HCT116 (cell line): Measurements from ENCODE around the gene FAM171A2.

Source experiments
- CBX3 ChIP-seq: IDR thresholded peaks from 2 replicates; pipeline ENCODE4 v1.6.1; 2012; ENCODE audit warnings: low read depth
- JUND ChIP-seq: IDR thresholded peaks from 2 replicates; pipeline ENCODE4 v1.6.1; 2012
- SRF ChIP-seq: IDR thresholded peaks from 2 replicates; pipeline ENCODE4 v1.6.1; 2012; ENCODE audit warnings: low read depth
- YY1 ChIP-seq: IDR thresholded peaks from 2 replicates; pipeline ENCODE4 v1.6.1; 2011; ENCODE audit warnings: low read length, low read depth, moderate library complexity, mild to moderate bottlenecking; ENCODE audit not compliant: insufficient replicate concordance; ENCODE audit errors: extremely low read depth
- TF ChIP-seq, protein P1 (sequence below), 3 experiments: fragments of 200-600 bp in 1 of 3; sonication (generic) in 1 of 3; IDR thresholded peaks in 2 of 3; conservative IDR thresholded peaks in 1 of 3; 2 replicates each; pipeline ENCODE4 v1.5.1; 2012 to 2017; ENCODE audit warnings: low read depth in 2 of 3, low read length in 2 of 3, antibody characterized with exemption in 1 of 3, borderline replicate concordance in 1 of 3, control low read depth in 1 of 3, mild to moderate bottlenecking in 1 of 3, mixed read lengths in 1 of 3, mixed run types in 1 of 3, moderate library complexity in 1 of 3; ENCODE audit not compliant: insufficient read depth in 1 of 3
- TF ChIP-seq, protein P2 (sequence below): IDR thresholded peaks from 2 replicates; pipeline ENCODE4 v1.6.1; 2012; ENCODE audit warnings: low read depth
- TF ChIP-seq, protein P3 (sequence below): IDR thresholded peaks from 2 replicates; pipeline ENCODE4 v1.6.1; 2011; ENCODE audit warnings: mild to moderate bottlenecking, low read length, moderate library complexity; ENCODE audit not compliant: insufficient replicate concordance; ENCODE audit errors: extremely low read depth

DNA sequence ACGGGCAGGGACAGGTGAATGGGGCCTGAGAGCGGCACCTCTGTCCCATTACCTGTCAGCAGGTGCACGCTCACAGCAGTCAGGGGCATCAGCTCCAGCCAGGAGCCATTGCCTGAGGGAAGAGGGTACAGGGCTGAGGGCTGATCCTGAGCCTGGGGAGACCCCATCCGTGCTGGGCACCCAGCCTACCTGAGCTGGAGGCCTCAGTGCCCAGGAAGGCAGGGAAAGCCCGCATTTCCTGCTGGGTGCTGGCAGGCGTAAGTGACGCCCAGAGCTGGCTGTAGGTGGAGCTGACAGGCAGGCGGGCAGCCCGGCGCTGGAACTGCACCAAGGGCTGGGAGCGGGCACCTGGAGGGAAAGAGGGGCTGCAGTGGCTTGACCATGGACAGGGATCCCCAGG is 7.4 kb downstream of the FAM171A2 start:
- TF ChIP-seq YY1 = no peak
- no peak for TF ChIP-seq CBX3
- TF ChIP-seq, protein P1, sequence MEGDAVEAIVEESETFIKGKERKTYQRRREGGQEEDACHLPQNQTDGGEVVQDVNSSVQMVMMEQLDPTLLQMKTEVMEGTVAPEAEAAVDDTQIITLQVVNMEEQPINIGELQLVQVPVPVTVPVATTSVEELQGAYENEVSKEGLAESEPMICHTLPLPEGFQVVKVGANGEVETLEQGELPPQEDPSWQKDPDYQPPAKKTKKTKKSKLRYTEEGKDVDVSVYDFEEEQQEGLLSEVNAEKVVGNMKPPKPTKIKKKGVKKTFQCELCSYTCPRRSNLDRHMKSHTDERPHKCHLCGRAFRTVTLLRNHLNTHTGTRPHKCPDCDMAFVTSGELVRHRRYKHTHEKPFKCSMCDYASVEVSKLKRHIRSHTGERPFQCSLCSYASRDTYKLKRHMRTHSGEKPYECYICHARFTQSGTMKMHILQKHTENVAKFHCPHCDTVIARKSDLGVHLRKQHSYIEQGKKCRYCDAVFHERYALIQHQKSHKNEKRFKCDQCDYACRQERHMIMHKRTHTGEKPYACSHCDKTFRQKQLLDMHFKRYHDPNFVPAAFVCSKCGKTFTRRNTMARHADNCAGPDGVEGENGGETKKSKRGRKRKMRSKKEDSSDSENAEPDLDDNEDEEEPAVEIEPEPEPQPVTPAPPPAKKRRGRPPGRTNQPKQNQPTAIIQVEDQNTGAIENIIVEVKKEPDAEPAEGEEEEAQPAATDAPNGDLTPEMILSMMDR (IDR thresholded peaks at IDR 0.05 in 2 of 3, conservative IDR thresholded peaks at IDR 0.05 in 1 of 3; ENCODE audit: borderline replicate concordance in 1 of 3, insufficient read depth in 1 of 3, low read depth in 2 of 3, low read length in 2 of 3) = no peak
- no peak for TF ChIP-seq JUND
- TF ChIP-seq, protein P2, sequence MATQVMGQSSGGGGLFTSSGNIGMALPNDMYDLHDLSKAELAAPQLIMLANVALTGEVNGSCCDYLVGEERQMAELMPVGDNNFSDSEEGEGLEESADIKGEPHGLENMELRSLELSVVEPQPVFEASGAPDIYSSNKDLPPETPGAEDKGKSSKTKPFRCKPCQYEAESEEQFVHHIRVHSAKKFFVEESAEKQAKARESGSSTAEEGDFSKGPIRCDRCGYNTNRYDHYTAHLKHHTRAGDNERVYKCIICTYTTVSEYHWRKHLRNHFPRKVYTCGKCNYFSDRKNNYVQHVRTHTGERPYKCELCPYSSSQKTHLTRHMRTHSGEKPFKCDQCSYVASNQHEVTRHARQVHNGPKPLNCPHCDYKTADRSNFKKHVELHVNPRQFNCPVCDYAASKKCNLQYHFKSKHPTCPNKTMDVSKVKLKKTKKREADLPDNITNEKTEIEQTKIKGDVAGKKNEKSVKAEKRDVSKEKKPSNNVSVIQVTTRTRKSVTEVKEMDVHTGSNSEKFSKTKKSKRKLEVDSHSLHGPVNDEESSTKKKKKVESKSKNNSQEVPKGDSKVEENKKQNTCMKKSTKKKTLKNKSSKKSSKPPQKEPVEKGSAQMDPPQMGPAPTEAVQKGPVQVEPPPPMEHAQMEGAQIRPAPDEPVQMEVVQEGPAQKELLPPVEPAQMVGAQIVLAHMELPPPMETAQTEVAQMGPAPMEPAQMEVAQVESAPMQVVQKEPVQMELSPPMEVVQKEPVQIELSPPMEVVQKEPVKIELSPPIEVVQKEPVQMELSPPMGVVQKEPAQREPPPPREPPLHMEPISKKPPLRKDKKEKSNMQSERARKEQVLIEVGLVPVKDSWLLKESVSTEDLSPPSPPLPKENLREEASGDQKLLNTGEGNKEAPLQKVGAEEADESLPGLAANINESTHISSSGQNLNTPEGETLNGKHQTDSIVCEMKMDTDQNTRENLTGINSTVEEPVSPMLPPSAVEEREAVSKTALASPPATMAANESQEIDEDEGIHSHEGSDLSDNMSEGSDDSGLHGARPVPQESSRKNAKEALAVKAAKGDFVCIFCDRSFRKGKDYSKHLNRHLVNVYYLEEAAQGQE = no peak
- no peak for TF ChIP-seq SRF
- TF ChIP-seq, protein P3, sequence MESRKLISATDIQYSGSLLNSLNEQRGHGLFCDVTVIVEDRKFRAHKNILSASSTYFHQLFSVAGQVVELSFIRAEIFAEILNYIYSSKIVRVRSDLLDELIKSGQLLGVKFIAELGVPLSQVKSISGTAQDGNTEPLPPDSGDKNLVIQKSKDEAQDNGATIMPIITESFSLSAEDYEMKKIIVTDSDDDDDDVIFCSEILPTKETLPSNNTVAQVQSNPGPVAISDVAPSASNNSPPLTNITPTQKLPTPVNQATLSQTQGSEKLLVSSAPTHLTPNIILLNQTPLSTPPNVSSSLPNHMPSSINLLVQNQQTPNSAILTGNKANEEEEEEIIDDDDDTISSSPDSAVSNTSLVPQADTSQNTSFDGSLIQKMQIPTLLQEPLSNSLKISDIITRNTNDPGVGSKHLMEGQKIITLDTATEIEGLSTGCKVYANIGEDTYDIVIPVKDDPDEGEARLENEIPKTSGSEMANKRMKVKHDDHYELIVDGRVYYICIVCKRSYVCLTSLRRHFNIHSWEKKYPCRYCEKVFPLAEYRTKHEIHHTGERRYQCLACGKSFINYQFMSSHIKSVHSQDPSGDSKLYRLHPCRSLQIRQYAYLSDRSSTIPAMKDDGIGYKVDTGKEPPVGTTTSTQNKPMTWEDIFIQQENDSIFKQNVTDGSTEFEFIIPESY = no peak
